Keratinocyte (primary cell): Measurements from ENCODE around the gene CCDC70. TPM values are rescaled to one million over a fixed set of nuclear protein-coding genes. Genes with fewer than 3 reads are reported as not detected.

Source experiments
- DNase-seq: peaks from one replicate; pipeline ENCODE4 v3.0.0-alpha.2; 2011; ENCODE audit warnings: low read depth, missing footprints, low spot score
- FAIRE-seq: peaks from 2 replicates; lab custom pipeline; 2011; peaks lifted over from hg19 to GRCh38; lab: Jason Lieb, UNC
- H2AFZ ChIP-seq: 2 replicates; pipeline ENCODE4 v1.6.0; 2012; ENCODE audit warnings: low read length, control low read depth, inconsistent platforms; ENCODE audit not compliant: control insufficient read depth
- H3K27ac ChIP-seq: 2 replicates; pipeline ENCODE4 v1.5.1; 2011; ENCODE audit warnings: low read length; ENCODE audit not compliant: control insufficient read depth, insufficient read depth
- H3K27me3 ChIP-seq: 3 replicates; pipeline ENCODE4 v1.6.0; 2011; ENCODE audit warnings: low read length; ENCODE audit not compliant: control insufficient read depth, insufficient read depth; ENCODE audit errors: extremely low read depth
- H3K36me3 ChIP-seq, 2 experiments: 2 replicates in 1 of 2; 3 replicates in 1 of 2; pipeline ENCODE4 v1.5.1; 2011; ENCODE audit warnings: low read length in 2 of 2, mild to moderate bottlenecking in 1 of 2; ENCODE audit not compliant: control insufficient read depth in 2 of 2, insufficient read depth in 2 of 2; ENCODE audit errors: extremely low read depth in 1 of 2
- H3K4me1 ChIP-seq: 3 replicates; pipeline ENCODE4 v1.5.1; 2011; ENCODE audit warnings: low read length; ENCODE audit not compliant: control insufficient read depth, insufficient read depth; ENCODE audit errors: extremely low read depth
- H3K4me2 ChIP-seq: 3 replicates; pipeline ENCODE4 v1.6.0; 2011; ENCODE audit warnings: low read depth, low read length; ENCODE audit not compliant: control insufficient read depth, insufficient read depth; ENCODE audit errors: extremely low read depth
- H3K4me3 ChIP-seq, 3 experiments: fragments of 200-600 bp in 1 of 3; sonication (generic) in 1 of 3; 2 replicates in 2 of 3; 3 replicates in 1 of 3; pipeline ENCODE4 v1.5.1; 2011 to 2016; ENCODE audit warnings: low read length in 3 of 3, mild to moderate bottlenecking in 3 of 3, control low read depth in 2 of 3, inconsistent platforms in 1 of 3, low read depth in 1 of 3, mixed read lengths in 1 of 3, mixed run types in 1 of 3, moderate library complexity in 1 of 3; ENCODE audit not compliant: control insufficient read depth in 2 of 3, insufficient read depth in 2 of 3; ENCODE audit errors: extremely low read depth in 1 of 3
- H3K79me2 ChIP-seq: 2 replicates; pipeline ENCODE4 v1.6.0; 2012; ENCODE audit warnings: low read length; ENCODE audit not compliant: control insufficient read depth, insufficient read depth
- H3K9ac ChIP-seq: 3 replicates; pipeline ENCODE4 v1.6.0; 2011; ENCODE audit warnings: low read length; ENCODE audit not compliant: control insufficient read depth, insufficient read depth; ENCODE audit errors: extremely low read depth
- H3K9me1 ChIP-seq: 3 replicates; pipeline ENCODE4 v1.6.0; 2011; ENCODE audit warnings: low read length; ENCODE audit not compliant: control insufficient read depth, insufficient read depth; ENCODE audit errors: extremely low read depth
- H3K9me3 ChIP-seq: 2 replicates; pipeline ENCODE4 v1.5.1; 2012; ENCODE audit warnings: low read depth, low read length; ENCODE audit not compliant: control insufficient read depth
- H4K20me1 ChIP-seq: 3 replicates; pipeline ENCODE4 v1.6.0; 2011; ENCODE audit warnings: low read length; ENCODE audit not compliant: control insufficient read depth, insufficient read depth; ENCODE audit errors: extremely low read depth
- EZH2 ChIP-seq: IDR thresholded peaks from one replicate; pipeline ENCODE4 v1.6.1; 2012; ENCODE audit warnings: inconsistent platforms, mild to moderate bottlenecking, low read length, moderate library complexity
- dilution Hi-C: fragments of 300-500 bp; cut with MboI; formaldehyde crosslinking; loops from one replicate; pipeline ENCODE4 v1.7.0; 2020; ENCODE audit warnings: low sequenced_read_pairs; ENCODE audit not compliant: extremely low pct_ligation_motif_present
- polyA plus RNA-seq, 5 experiments: library from polyadenylated mRNA; depleted of rRNA in 3 of 5; stranded (reverse) in 3 of 5; stranded (forward) in 1 of 5; unstranded in 1 of 5; fragments of >200 nt; gene quantifications; 1 replicate in 1 of 5; 2 replicates in 3 of 5; 3 replicates in 1 of 5; pipeline versions ENCODE4 v1.2.1 to v1.2.3, GENCODE V29; 2011 to 2012; ENCODE audit warnings: missing spikeins in 2 of 5, low read depth in 1 of 5, low replicate concordance in 1 of 5
- TF ChIP-seq, protein P1 (sequence below), 3 experiments: IDR thresholded peaks in 1 of 3; conservative IDR thresholded peaks in 1 of 3; optimal IDR thresholded peaks in 1 of 3; 2 replicates in 2 of 3; 3 replicates in 1 of 3; pipeline versions ENCODE3 to v1.5.1; 2011; ENCODE audit warnings: low read length in 3 of 3, mild to moderate bottlenecking in 3 of 3, moderate library complexity in 2 of 3, control low read depth in 1 of 3, inconsistent platforms in 1 of 3; ENCODE audit not compliant: insufficient read depth in 2 of 3; ENCODE audit errors: extremely low read depth in 1 of 3

The CCDC70 gene
- polyA plus RNA-seq, 1 donor (not counting 4 experiments of a cell fraction or from before 2014, with no cell fraction given) = not detected

DNA sequence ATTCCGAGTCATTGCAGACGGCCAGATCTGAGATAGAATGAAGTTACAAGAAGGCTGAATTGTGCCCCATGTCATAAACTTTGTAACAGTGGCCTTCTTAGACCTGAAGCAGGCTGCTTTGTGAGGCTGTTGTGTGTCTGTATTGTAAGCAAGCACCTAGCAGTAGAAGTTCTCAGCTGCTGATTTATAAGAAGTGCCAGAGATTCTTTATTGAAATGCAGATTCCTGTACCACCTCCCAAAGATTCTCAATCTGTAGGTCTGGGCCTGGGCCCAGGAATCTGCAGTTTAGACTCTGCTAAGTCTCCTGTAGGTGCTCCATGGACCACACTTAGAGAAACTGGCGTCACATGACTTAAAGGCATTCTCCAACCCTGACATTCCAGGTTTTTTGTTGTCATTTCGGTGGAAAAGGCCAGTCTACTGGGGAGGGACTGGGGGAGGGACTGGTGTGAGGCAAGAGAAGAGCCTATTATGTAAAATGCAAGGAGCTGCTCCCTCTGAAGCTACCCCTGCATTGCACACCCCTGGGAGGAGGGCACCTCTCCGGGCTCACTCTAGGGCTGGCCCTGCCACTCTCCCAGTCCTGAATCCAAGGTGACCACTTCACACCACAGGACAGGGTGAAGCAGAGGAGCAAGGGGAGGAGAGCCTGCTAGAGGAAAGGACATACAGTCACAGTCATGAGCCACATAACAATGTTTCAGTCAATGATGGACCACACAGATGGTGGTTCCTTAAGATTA is 16.0 kb upstream of the CCDC70 start:
- TF ChIP-seq EZH2 = no peak
- TF ChIP-seq, protein P1, sequence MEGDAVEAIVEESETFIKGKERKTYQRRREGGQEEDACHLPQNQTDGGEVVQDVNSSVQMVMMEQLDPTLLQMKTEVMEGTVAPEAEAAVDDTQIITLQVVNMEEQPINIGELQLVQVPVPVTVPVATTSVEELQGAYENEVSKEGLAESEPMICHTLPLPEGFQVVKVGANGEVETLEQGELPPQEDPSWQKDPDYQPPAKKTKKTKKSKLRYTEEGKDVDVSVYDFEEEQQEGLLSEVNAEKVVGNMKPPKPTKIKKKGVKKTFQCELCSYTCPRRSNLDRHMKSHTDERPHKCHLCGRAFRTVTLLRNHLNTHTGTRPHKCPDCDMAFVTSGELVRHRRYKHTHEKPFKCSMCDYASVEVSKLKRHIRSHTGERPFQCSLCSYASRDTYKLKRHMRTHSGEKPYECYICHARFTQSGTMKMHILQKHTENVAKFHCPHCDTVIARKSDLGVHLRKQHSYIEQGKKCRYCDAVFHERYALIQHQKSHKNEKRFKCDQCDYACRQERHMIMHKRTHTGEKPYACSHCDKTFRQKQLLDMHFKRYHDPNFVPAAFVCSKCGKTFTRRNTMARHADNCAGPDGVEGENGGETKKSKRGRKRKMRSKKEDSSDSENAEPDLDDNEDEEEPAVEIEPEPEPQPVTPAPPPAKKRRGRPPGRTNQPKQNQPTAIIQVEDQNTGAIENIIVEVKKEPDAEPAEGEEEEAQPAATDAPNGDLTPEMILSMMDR (optimal IDR thresholded peaks at IDR 0.05 in 1 of 3, IDR thresholded peaks at IDR 0.05 in 1 of 3, conservative IDR thresholded peaks at IDR 0.05 in 1 of 3; ENCODE audit: extremely low read depth in 1 of 3, insufficient read depth in 2 of 3, low read length in 3 of 3) = no peak
- Histone ChIP-seq H3K36me3 (no peaks in the 10 kb centered on the region), H3K27me3 (peaks cover 5% of the 10 kb centered on the region), H3K4me1 (no peaks in the 10 kb centered on the region), H3K4me3 (no peak overlapping the region), H3K9me1 (no peaks in the 10 kb centered on the region), H2AFZ (peak overlapping the region; percentile 93), H3K27ac (no peak overlapping the region), H3K79me2 (no peaks in the 10 kb centered on the region), H3K4me2 (no peak overlapping the region), H3K9ac (no peak overlapping the region), H4K20me1 (no peaks in the 10 kb centered on the region), H3K9me3 (no peaks in the 10 kb centered on the region)
- FAIRE-seq = no peak
- dilution Hi-C loops = no loop called here
- no peak for DNase-seq

DNA sequence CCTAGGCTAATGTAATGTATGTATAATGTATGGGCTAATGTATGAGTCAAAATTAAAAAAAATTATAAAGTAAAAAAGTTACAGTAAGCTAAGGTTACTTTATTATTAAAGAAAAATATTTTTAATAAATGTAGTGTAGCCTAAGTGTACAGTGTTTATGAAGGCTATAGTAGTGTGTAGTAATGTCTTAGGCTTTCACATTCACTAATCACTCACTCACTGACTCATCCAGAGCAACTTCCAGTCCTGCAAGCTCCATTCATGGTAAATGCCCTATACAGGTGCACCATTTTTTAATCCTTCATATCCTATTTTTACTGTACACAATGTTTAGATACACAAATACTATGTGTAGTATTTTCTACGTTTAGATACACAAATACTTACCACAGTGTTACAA is 15.0 kb upstream of the CCDC70 start:
- dilution Hi-C loops = no loop called here
- Histone ChIP-seq H3K4me3 (no peak overlapping the region), H3K27me3 (peaks cover 5% of the 10 kb centered on the region), H3K4me2 (no peak overlapping the region), H3K4me1 (no peaks in the 10 kb centered on the region), H2AFZ (no peak overlapping the region), H3K79me2 (no peaks in the 10 kb centered on the region), H4K20me1 (no peaks in the 10 kb centered on the region), H3K9ac (no peak overlapping the region), H3K27ac (no peak overlapping the region), H3K36me3 (no peaks in the 10 kb centered on the region), H3K9me3 (no peaks in the 10 kb centered on the region), H3K9me1 (no peaks in the 10 kb centered on the region)
- FAIRE-seq = no peak
- no peak for TF ChIP-seq EZH2
- TF ChIP-seq, protein P1 (optimal IDR thresholded peaks at IDR 0.05 in 1 of 3, IDR thresholded peaks at IDR 0.05 in 1 of 3, conservative IDR thresholded peaks at IDR 0.05 in 1 of 3; ENCODE audit: extremely low read depth in 1 of 3, insufficient read depth in 2 of 3, low read length in 3 of 3) = no peak
- no peak for DNase-seq
